Mammary epithelial cell (primary cell): ENCODE measurements around the gene IQGAP2.

Source experiments
- EZH2 ChIP-seq: IDR thresholded peaks from 2 replicates; pipeline ENCODE4 v1.6.1; 2012; ENCODE audit warnings: low read length, inconsistent platforms, borderline replicate concordance
- TF ChIP-seq, protein P1 (sequence below), 2 donors: IDR thresholded peaks in 1 of 2; conservative IDR thresholded peaks in 1 of 2; 2 replicates each; pipeline ENCODE4 v1.5.1; 2011 to 2012; ENCODE audit warnings: inconsistent platforms in 2 of 2, low read length in 2 of 2, mild to moderate bottlenecking in 2 of 2, control low read depth in 1 of 2, low read depth in 1 of 2; ENCODE audit not compliant: insufficient read depth in 1 of 2; ENCODE audit errors: extremely low read depth in 1 of 2

DNA sequence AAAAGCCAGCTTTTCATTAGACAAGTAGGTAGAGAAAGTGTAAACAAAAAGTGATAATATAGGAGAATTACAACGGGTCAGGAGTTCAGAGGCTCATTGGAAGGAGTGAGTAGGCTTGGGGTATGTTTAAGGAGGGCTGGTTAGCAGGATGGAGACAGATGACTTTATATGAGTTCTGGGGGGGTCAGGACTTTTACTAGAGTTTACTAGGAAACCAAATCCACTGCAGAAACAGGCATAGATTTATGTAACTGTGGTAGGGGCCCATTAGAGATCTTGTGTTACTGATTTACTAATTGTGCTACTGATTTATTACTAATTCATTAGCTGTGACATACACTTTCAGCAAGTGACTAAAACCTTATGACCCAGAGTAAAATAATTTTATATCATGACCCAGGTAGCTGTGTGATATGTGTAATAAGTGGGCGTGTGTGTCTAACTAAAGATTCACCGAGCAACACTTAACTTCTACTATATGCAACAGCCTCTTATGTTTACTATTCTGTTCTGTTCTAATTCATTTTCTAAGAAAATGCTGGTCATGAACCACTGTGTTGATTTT lies 73.5 kb downstream of the IQGAP2 start:
- TF ChIP-seq, protein P1, sequence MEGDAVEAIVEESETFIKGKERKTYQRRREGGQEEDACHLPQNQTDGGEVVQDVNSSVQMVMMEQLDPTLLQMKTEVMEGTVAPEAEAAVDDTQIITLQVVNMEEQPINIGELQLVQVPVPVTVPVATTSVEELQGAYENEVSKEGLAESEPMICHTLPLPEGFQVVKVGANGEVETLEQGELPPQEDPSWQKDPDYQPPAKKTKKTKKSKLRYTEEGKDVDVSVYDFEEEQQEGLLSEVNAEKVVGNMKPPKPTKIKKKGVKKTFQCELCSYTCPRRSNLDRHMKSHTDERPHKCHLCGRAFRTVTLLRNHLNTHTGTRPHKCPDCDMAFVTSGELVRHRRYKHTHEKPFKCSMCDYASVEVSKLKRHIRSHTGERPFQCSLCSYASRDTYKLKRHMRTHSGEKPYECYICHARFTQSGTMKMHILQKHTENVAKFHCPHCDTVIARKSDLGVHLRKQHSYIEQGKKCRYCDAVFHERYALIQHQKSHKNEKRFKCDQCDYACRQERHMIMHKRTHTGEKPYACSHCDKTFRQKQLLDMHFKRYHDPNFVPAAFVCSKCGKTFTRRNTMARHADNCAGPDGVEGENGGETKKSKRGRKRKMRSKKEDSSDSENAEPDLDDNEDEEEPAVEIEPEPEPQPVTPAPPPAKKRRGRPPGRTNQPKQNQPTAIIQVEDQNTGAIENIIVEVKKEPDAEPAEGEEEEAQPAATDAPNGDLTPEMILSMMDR (conservative IDR thresholded peaks at IDR 0.05 in 1 of 2, IDR thresholded peaks at IDR 0.05 in 1 of 2; ENCODE audit: extremely low read depth in 1 of 2, insufficient read depth in 1 of 2, low read depth in 1 of 2, low read length in 2 of 2), result no peak
- TF ChIP-seq EZH2, result no peak
